Adrenal gland (tissue), 5 donors: Measurements from ENCODE around the gene PLXNA4.

ENCODE experiments used
- CTCF ChIP-seq, 6 experiments: fragments of 450-650 bp in 4 of 6; fragments of 200-600 bp in 2 of 6; sonication (generic) in 1 of 6; IDR thresholded peaks; 1 replicate in 5 of 6; 2 replicates in 1 of 6; pipeline versions ENCODE4 v1.5.1 to v1.8.0; 2016 to 2021; ENCODE audit warnings: antibody characterized with exemption in 6 of 6, mild to moderate bottlenecking in 2 of 6, moderate library complexity in 1 of 6
- POLR2A ChIP-seq, 2 donors: fragments of 450-650 bp; IDR thresholded peaks; one replicate each; pipeline ENCODE4 v1.6.1; 2017; ENCODE audit warnings: antibody characterized with exemption in 2 of 2, mild to moderate bottlenecking in 2 of 2, moderate library complexity in 1 of 2
- donor health status: DM: no; HTN: no; CAD: no.

- TF ChIP-seq CTCF (IDR thresholded peaks at IDR 0.05): no peak
- no peak for TF ChIP-seq POLR2A (IDR thresholded peaks at IDR 0.05)
Measured at GRCh38 chr7:132270517-132270916, 305.8 kb downstream of the PLXNA4 start.
